Measurements from ENCODE around the gene HUS1. TPM values are rescaled to one million over a fixed set of nuclear protein-coding genes. Genes with fewer than 3 reads are reported as not detected.
"Not testable (repeated sequence)": the region's sequence is repeated elsewhere in the genome, so short reads cannot be mapped to it uniquely, and the experiment has no call there.

The HUS1 gene
- total and polyA plus RNA-seq, 12 donors, result 8.3 to 45.1 (median 31.2) TPM

- Histone ChIP-seq H3K27ac (no peak overlapping the region), H3K4me1 (replicated peaks in 1 of 2) (no peaks in the 10 kb centered on the region), H3K27me3 (no peaks in the 10 kb centered on the region), H3K36me3 (replicated peaks in 1 of 2) (no peaks in the 10 kb centered on the region), H3K4me3 (no peak overlapping the region), H3K9me3 (replicated peaks in 1 of 3) (no peaks in the 10 kb centered on the region)
- intact Hi-C loops (cut with DNase I), result no loop called here
- TF ChIP-seq POLR2A (IDR thresholded peaks at IDR 0.05), result no peak
- TF ChIP-seq CTCF (IDR thresholded peaks at IDR 0.05), result no peak
- WGBS, 4 donors, result 90 to 96% (median 93%) methylated on average over 11 to 18 of the region's 18 CpGs
- no peak for DNase-seq
Observed at GRCh38 chr7:47931005-47932004, 48.1 kb downstream of the HUS1 start.

GRCh38 chr7:47924266-47924665, 55.1 kb downstream of the HUS1 start:
- TF ChIP-seq POLR2A (IDR thresholded peaks at IDR 0.05) (no peak), CTCF (IDR thresholded peaks at IDR 0.05) (no peak)
- intact Hi-C loops (cut with DNase I), result no loop called here
- Histone ChIP-seq H3K36me3 (replicated peaks in 1 of 2) (no peaks in the 10 kb centered on the region), H3K9me3 (replicated peaks in 1 of 3) (no peaks in the 10 kb centered on the region), H3K27ac (no peak overlapping the region), H3K4me3 (no peak overlapping the region), H3K4me1 (replicated peaks in 1 of 2) (no peaks in the 10 kb centered on the region), H3K27me3 (no peaks in the 10 kb centered on the region)
- no peak for DNase-seq
- 65 to 81% (median 76%) methylated on average over 2 of the region's 2 CpGs for WGBS, 4 donors

- intact Hi-C loops (cut with DNase I); H3K27ac ChIP-seq; H3K36me3 ChIP-seq (replicated peaks in 1 of 2); H3K4me1 ChIP-seq (replicated peaks in 1 of 2); H3K4me3 ChIP-seq; H3K27me3 ChIP-seq; H3K9me3 ChIP-seq (replicated peaks in 1 of 3); DNase-seq: not testable (repeated sequence)
- WGBS, 4 donors, result 83 to 97% (median 88%) methylated on average over 4 to 8 of the region's 8 CpGs
Observed at GRCh38 chr7:47923081-47923875, 56.1 kb downstream of the HUS1 start.

GRCh38 chr7:47916514-47916913, 62.9 kb downstream of the HUS1 start:
- intact Hi-C loops (cut with DNase I); H3K9me3 ChIP-seq (replicated peaks in 1 of 3); H3K4me3 ChIP-seq: not testable (repeated sequence)

GRCh38 chr7:47915616-47915976, 63.8 kb downstream of the HUS1 start:
- intact Hi-C loops (cut with DNase I), result no loop called here
- H3K4me3 ChIP-seq, result no peak overlapping the region
- H3K4me1 ChIP-seq (replicated peaks in 1 of 2), result no peaks in the 10 kb centered on the region
- no peak overlapping the region for H3K27ac ChIP-seq
- no peaks in the 10 kb centered on the region for H3K27me3 ChIP-seq
- H3K9me3 ChIP-seq (replicated peaks in 1 of 3), result no peaks in the 10 kb centered on the region
- H3K36me3 ChIP-seq (replicated peaks in 1 of 2), result no peaks in the 10 kb centered on the region
- 86 to 89% (median 87%) methylated on average over 2 of the region's 2 CpGs for WGBS, 4 donors
- TF ChIP-seq CTCF (IDR thresholded peaks at IDR 0.05) (no peak), POLR2A (IDR thresholded peaks at IDR 0.05) (no peak)
- no peak for DNase-seq

More at GRCh38 chr7:47916514-47916913, 62.9 kb downstream of the HUS1 start:
- not testable (repeated sequence) for H3K27me3 ChIP-seq; H3K4me1 ChIP-seq (replicated peaks in 1 of 2); DNase-seq; H3K27ac ChIP-seq; H3K36me3 ChIP-seq (replicated peaks in 1 of 2)
- 67 to 100% (median 84%) methylated on average over 1 of the region's 1 CpG for WGBS, 4 donors

All from adrenal gland (tissue), 12 donors.